ENCODE results near the gene GRIK1.

GRIK1 gene

DNA sequence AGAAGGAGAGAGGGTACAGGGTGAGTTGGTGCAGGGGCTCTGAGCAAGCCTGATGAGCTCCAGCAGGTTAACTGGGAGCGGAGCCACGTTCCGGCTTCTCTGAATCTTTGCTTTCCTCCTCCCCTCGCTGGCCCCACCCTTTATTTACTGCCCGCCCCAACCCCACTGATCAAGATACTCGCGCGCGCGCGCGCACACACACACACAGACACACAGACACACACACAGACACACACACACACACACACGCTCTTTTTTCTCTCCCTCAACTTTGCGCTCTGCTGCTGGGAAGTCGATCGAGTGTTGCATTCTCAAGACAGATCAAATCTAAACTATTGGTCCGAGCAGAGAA is at the start of gene GRIK1:
Gene GRIK1, minus strand, starts transcription at position 73 of the 352 bp plus-strand sequence.
- TF ChIP-seq, protein P1, sequence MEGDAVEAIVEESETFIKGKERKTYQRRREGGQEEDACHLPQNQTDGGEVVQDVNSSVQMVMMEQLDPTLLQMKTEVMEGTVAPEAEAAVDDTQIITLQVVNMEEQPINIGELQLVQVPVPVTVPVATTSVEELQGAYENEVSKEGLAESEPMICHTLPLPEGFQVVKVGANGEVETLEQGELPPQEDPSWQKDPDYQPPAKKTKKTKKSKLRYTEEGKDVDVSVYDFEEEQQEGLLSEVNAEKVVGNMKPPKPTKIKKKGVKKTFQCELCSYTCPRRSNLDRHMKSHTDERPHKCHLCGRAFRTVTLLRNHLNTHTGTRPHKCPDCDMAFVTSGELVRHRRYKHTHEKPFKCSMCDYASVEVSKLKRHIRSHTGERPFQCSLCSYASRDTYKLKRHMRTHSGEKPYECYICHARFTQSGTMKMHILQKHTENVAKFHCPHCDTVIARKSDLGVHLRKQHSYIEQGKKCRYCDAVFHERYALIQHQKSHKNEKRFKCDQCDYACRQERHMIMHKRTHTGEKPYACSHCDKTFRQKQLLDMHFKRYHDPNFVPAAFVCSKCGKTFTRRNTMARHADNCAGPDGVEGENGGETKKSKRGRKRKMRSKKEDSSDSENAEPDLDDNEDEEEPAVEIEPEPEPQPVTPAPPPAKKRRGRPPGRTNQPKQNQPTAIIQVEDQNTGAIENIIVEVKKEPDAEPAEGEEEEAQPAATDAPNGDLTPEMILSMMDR (IDR thresholded peaks at IDR 0.05; ENCODE audit: extremely low read depth, insufficient read depth, missing control alignments) = no peak
- in situ Hi-C loops (cut with MboI; ENCODE audit: low pct_unique_long_range_greater_than_20kb, low sequenced_read_pairs, unreplicated experiment) = no loop called here
- no peak for DNase-seq (ENCODE audit: low spot score)

DNA sequence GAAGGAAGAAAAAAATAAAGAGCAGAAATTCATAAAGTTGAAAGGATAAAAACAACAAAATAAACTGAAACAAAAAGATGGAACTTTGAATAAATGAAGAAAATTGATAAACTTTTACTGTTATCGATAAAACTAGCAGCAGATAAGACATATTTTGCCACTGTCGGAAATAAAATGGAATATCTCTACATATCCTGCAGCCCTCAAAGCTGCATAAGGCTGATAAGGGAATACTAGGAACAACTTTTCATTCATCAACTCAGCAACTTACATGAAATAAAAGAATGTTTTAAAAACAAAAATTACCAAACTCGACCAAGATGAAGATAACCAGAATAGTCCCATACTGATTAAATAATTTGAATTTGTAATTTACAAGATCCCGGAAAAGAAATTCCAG is 48.0 kb upstream of the GRIK1 start:
- DNase-seq (ENCODE audit: low spot score) = no peak
- in situ Hi-C loops (cut with MboI; ENCODE audit: low pct_unique_long_range_greater_than_20kb, low sequenced_read_pairs, unreplicated experiment) = no loop called here
- TF ChIP-seq, protein P1 (IDR thresholded peaks at IDR 0.05; ENCODE audit: extremely low read depth, insufficient read depth, missing control alignments) = no peak

DNA sequence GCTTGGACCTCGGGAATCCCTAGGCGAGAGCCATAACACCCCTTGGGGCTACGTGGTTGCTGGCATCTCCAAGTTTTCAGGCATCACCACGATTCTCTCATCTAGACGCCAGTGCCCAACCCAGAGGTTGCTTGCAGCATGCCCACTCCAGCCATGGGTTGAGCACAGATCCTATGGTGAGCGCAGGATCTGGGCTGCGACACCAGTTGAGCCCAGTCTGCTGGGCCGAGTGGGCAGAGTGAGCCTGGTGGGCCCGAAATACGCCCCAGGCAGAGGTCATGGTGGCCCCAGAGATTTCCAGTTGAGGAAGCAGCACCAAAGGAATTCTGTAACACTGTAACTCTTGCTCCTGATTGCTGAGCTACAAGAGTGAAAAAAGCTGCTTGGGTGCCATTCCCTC is 46.1 kb upstream of the GRIK1 start:
- no peak for DNase-seq (ENCODE audit: low spot score)
- TF ChIP-seq, protein P1 (IDR thresholded peaks at IDR 0.05; ENCODE audit: extremely low read depth, insufficient read depth, missing control alignments) = no peak
- in situ Hi-C loops (cut with MboI; ENCODE audit: low pct_unique_long_range_greater_than_20kb, low sequenced_read_pairs, unreplicated experiment) = no loop called here

DNA sequence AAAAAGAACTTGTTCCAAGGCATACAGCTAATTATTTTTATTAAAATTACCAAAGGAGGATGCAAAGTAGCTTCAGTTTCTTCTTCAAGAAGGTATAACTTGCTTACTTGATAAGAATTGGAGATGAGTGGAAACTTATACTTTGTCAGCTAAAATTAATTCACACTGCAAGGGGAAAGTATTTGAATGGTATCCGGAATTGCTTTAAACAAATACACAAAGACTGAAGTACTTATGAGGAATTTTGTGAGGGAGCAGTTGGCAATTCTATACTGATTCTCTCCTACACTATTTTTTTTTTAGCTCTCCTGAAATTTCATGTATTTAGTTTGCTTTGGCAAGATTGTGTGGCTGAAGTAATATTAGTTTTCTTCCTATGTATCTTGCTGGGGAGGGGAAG is 39.2 kb upstream of the GRIK1 start:
- TF ChIP-seq, protein P1 (IDR thresholded peaks at IDR 0.05; ENCODE audit: extremely low read depth, insufficient read depth, missing control alignments) = no peak

DNA sequence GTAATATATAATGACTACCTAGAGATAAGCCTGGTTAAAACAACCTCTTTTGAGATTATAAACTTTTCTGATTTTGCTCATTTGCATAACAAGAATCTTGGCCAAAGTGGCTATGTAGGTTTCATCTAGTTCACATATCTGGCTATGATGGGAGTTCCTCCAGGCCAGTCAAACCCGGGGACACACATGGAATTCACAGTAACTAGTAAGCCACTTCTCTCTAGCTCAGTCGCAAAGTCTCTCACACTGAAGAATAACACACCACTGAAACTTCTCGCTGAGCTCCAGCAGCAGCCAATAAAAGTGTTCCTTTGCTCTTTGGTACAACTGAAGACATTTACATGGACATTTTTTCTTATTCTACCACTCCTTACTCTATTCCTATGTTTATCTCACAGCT is 36.0 kb upstream of the GRIK1 start:
- in situ Hi-C loops (cut with MboI; ENCODE audit: low pct_unique_long_range_greater_than_20kb, low sequenced_read_pairs, unreplicated experiment) = no loop called here
- DNase-seq (ENCODE audit: low spot score) = no peak
- TF ChIP-seq, protein P1 (IDR thresholded peaks at IDR 0.05; ENCODE audit: extremely low read depth, insufficient read depth, missing control alignments) = no peak

More for the DNA sequence above, 39.2 kb upstream of the GRIK1 start:
- no peak for DNase-seq (ENCODE audit: low spot score)
- in situ Hi-C loops (cut with MboI; ENCODE audit: low pct_unique_long_range_greater_than_20kb, low sequenced_read_pairs, unreplicated experiment) = no loop called here

DNA sequence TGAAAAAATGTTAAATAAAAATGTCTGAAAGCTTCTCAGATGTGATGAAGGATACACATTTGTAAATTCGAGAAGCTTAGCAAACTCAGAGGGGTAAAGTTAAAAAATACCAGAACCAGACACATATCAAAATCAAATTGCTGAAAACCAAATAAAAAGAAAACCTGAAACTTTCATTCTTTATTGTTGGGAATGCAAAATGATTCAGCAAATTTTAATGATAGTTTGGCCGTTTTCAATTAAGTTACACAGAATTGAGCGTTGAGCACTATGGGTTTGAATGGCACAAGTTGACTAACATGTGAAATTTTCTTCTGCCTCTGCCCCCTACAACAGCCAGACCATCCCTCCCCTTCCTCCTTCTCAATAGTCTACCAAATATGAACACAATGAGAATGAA is 33.5 kb upstream of the GRIK1 start:
- in situ Hi-C loops (cut with MboI; ENCODE audit: low pct_unique_long_range_greater_than_20kb, low sequenced_read_pairs, unreplicated experiment) = no loop called here
- TF ChIP-seq, protein P1 (IDR thresholded peaks at IDR 0.05; ENCODE audit: extremely low read depth, insufficient read depth, missing control alignments) = no peak
- no peak for DNase-seq (ENCODE audit: low spot score)

Measured in GM13977 (cell line).